Lung (tissue), 16 donors: ENCODE data around the gene RGPD3. TPM values are rescaled to one million over a fixed set of nuclear protein-coding genes. Genes with fewer than 3 reads are reported as not detected.
"Not testable (repeated sequence)": the region's sequence is repeated elsewhere in the genome, so short reads cannot be mapped to it uniquely, and the experiment has no call there.

Experiments
- ATAC-seq: fragments of 200-7000 bp; cut with Tn5 transposase; one replicate; pipeline ENCODE4 v1.9.1; 2020; ENCODE audit warnings: moderate number of reproducible peaks; ENCODE audit not compliant: insufficient read depth, low FRiP score
- DNase-seq, 3 donors: peaks; one replicate each; pipeline ENCODE4 v3.0.0-alpha.2; 2013 to 2017
- H3K27ac ChIP-seq, 2 donors: one replicate each; pipeline ENCODE4 v1.5.1; 2013; ENCODE audit warnings: mild to moderate bottlenecking in 2 of 2, moderate library complexity in 2 of 2, control low read depth in 1 of 2, inconsistent platforms in 1 of 2, low read depth in 1 of 2, low read length in 1 of 2
- H3K27me3 ChIP-seq, 3 donors: one replicate each; pipeline ENCODE4 v1.5.1; 2013; ENCODE audit warnings: low read length in 2 of 3; ENCODE audit not compliant: control insufficient read depth in 3 of 3, insufficient read depth in 3 of 3
- H3K36me3 ChIP-seq, 4 donors: one replicate each; pipeline ENCODE4 v1.5.1; 2013; ENCODE audit warnings: low read length in 4 of 4, mild to moderate bottlenecking in 1 of 4, moderate library complexity in 1 of 4; ENCODE audit not compliant: control insufficient read depth in 4 of 4, insufficient read depth in 4 of 4
- H3K4me1 ChIP-seq, 5 donors: one replicate each; pipeline ENCODE4 v1.5.1; 2013; ENCODE audit warnings: low read length in 5 of 5, mild to moderate bottlenecking in 2 of 5, moderate library complexity in 1 of 5; ENCODE audit not compliant: control insufficient read depth in 5 of 5, insufficient read depth in 5 of 5
- H3K4me3 ChIP-seq: one replicate; pipeline ENCODE4 v1.5.1; 2013; ENCODE audit warnings: mild to moderate bottlenecking, control low read depth, moderate library complexity
- H3K9ac ChIP-seq, 2 donors: one replicate each; pipeline ENCODE4 v1.5.1; 2013; ENCODE audit warnings: low read length in 2 of 2, control low read depth in 1 of 2; ENCODE audit not compliant: insufficient read depth in 1 of 2
- H3K9me3 ChIP-seq, 4 donors: one replicate each; pipeline ENCODE4 v1.5.1; 2013; ENCODE audit warnings: low read length in 3 of 4, mild to moderate bottlenecking in 1 of 4, moderate library complexity in 1 of 4; ENCODE audit not compliant: control insufficient read depth in 4 of 4, insufficient read depth in 3 of 4
- CTCF ChIP-seq: IDR thresholded peaks from 2 replicates; pipeline ENCODE4 v1.5.1; 2012; ENCODE audit warnings: mild to moderate bottlenecking; ENCODE audit errors: control extremely low read depth, extremely low read depth
- WGBS, 2 donors: extraction: QIAGEN DNeasy Blood & Tissue Kit; methylation state at CpG; one replicate each; pipeline ENCODE4 v1.1.7; 2013; 5-methylcytosine and 5-hydroxymethylcytosine counted together
- long read RNA-seq, 5 donors: transcript quantifications; one replicate each; lab custom pipeline, GENCODE V29; 2026
- polyA plus RNA-seq, 2 donors: library from polyadenylated mRNA; stranded (reverse); fragments of 200-250 nt; gene quantifications; one replicate each; pipeline ENCODE4 v1.2.1, GENCODE V29; 2013
- total RNA-seq, 2 donors: library from RNA; depleted of rRNA in 1 of 2; stranded (reverse); fragments of >200 nt in 1 of 2; gene quantifications; one replicate each; pipeline ENCODE4 v1.2.1, GENCODE V29; 2014 to 2021
- donor health status: control.
- donor health status: control.
- donor health status: Bipolar disorder and iron deficiency.
- donor health status: healthy.
- donor health status: DM: yes; HTN: yes; CAD: no.

RGPD3 gene
- total RNA-seq (under 1 TPM; 0.09 to 0.71 TPM), polyA plus RNA-seq (under 1 TPM; 0.14 to 0.20 TPM)
- long read RNA-seq, donor 1, result 0 reads
- long read RNA-seq, donor 2, result 0 reads
- long read RNA-seq, donor 3, result 0 reads
- long read RNA-seq, donor 4, result 0 reads
- long read RNA-seq, donor 5, result 0 reads

GRCh38 chr2:106468107-106468506 lies at the start of gene RGPD3:
Gene RGPD3 (minus strand): TSS chr2:106468413. CDS start chr2:106468288, 125 bp downstream.
- ATAC-seq, H3K9ac ChIP-seq, H3K4me1 ChIP-seq, H3K9me3 ChIP-seq, H3K4me3 ChIP-seq, H3K27me3 ChIP-seq, DNase-seq, H3K27ac ChIP-seq, H3K36me3 ChIP-seq: not testable (repeated sequence)
- WGBS, 2 donors, result 97 to 98% methylated on average over 45 of the region's 45 CpGs

GRCh38 chr2:106517329-106517728 lies 49.1 kb upstream of the RGPD3 start:
- Histone ChIP-seq H3K4me3 (no peak overlapping the region), H3K4me1 (peaks cover 0 to under 1% (median 0%) of the 10 kb centered on the region in 5 donors), H3K27ac (no peak overlapping the region), H3K36me3 (no peaks in the 10 kb centered on the region), H3K27me3 (no peaks in the 10 kb centered on the region), H3K9ac (no peak overlapping the region), H3K9me3 (no peaks in the 10 kb centered on the region)
- no peak for DNase-seq
- no peak for TF ChIP-seq CTCF
- no peak for ATAC-seq
- WGBS, 2 donors, result 92 to 95% methylated on average over 11 of the region's 11 CpGs

GRCh38 chr2:106516864-106517263 lies 48.7 kb upstream of the RGPD3 start:
- no peak for TF ChIP-seq CTCF
- no peaks in the 10 kb centered on the region for H3K9me3 ChIP-seq
- H3K27ac ChIP-seq, result no peak overlapping the region

GRCh38 chr2:106516436-106516835 lies 48.2 kb upstream of the RGPD3 start:
- no peak overlapping the region for H3K9ac ChIP-seq
- DNase-seq (no peak), ATAC-seq (no peak)
- H3K27me3 ChIP-seq, result no peaks in the 10 kb centered on the region
- 66 to 79% methylated on average over 4 of the region's 4 CpGs for WGBS, 2 donors
- peaks cover 0 to 2% (median 0%) of the 10 kb centered on the region in 5 donors for H3K4me1 ChIP-seq
- H3K27ac ChIP-seq, result no peak overlapping the region
- no peaks in the 10 kb centered on the region for H3K9me3 ChIP-seq
- TF ChIP-seq CTCF, result no peak
- H3K4me3 ChIP-seq, result no peak overlapping the region
- no peaks in the 10 kb centered on the region for H3K36me3 ChIP-seq

More at GRCh38 chr2:106516864-106517263, 48.7 kb upstream of the RGPD3 start:
- H3K4me3 ChIP-seq, result no peak overlapping the region
- no peak for ATAC-seq
- no peaks in the 10 kb centered on the region for H3K36me3 ChIP-seq
- WGBS, 2 donors, result 95 to 100% methylated on average over 1 of the region's 1 CpG
- H3K9ac ChIP-seq, result no peak overlapping the region
- peaks cover 0 to 2% (median 0%) of the 10 kb centered on the region in 5 donors for H3K4me1 ChIP-seq
- no peak for DNase-seq
- no peaks in the 10 kb centered on the region for H3K27me3 ChIP-seq

- not testable (repeated sequence) for H3K9me3 ChIP-seq, DNase-seq, H3K36me3 ChIP-seq, H3K4me1 ChIP-seq, H3K27me3 ChIP-seq, H3K9ac ChIP-seq, H3K4me3 ChIP-seq, ATAC-seq, H3K27ac ChIP-seq
- WGBS, 2 donors, result 47 to 67% methylated on average over 3 of the region's 3 CpGs
Observed at GRCh38 chr2:106514827-106515226, 46.6 kb upstream of the RGPD3 start.

- not testable (repeated sequence) for H3K36me3 ChIP-seq, H3K27ac ChIP-seq, DNase-seq, H3K4me3 ChIP-seq, H3K9ac ChIP-seq, H3K27me3 ChIP-seq, H3K4me1 ChIP-seq, ATAC-seq, H3K9me3 ChIP-seq
- 70 to 96% methylated on average over 3 of the region's 5 CpGs for WGBS, 2 donors
Observed at GRCh38 chr2:106513391-106513790, 45.2 kb upstream of the RGPD3 start.
